PC-9 (cell line): Measurements from ENCODE around the gene PHF20. TPM values are rescaled to one million over a fixed set of nuclear protein-coding genes. Genes with fewer than 3 reads are reported as not detected.
"Not testable (repeated sequence)": the region's sequence is repeated elsewhere in the genome, so short reads cannot be mapped to it uniquely, and the experiment has no call there.

Experiments
- BruUV-seq: library from RNA; stranded (reverse); fragments of 400-500 nt; replicated peaks from 2 replicates; lab custom pipeline; 2021; lab: Mats Ljungman, UMichigan
- CTCF ChIA-PET: fragments of 300-600 bp; sonication (Branson Sonifier 250); formaldehyde crosslinking; loops from one replicate; lab custom pipeline; 2022; ENCODE audit warnings: antibody characterized with exemption; lab: Charles Lee
- POLR2A ChIA-PET: fragments of 300-600 bp; sonication (Branson Sonifier 250); formaldehyde crosslinking; loops from one replicate; lab custom pipeline; 2022; ENCODE audit warnings: antibody characterized with exemption; ENCODE audit not compliant: unreplicated experiment; lab: Charles Lee
- DNase-seq, 2 experiments: peaks; one replicate each; pipeline versions ENCODE4 v3.0.0 to v3.0.0-alpha.2; 2015 to 2022; ENCODE audit warnings: mixed read lengths in 1 of 2
- H2AFZ ChIP-seq: fragments of 200-600 bp; sonication (generic); 2 replicates; pipeline ENCODE4 v1.8.1; 2017; ENCODE audit warnings: antibody characterized with exemption
- H3F3A ChIP-seq: fragments of 200-600 bp; sonication (generic); 2 replicates; pipeline ENCODE4 v1.8.1; 2017; ENCODE audit warnings: antibody characterized with exemption, mild to moderate bottlenecking, low read depth; ENCODE audit not compliant: insufficient read depth
- H3K27ac ChIP-seq: fragments of 200-600 bp; sonication (generic); 2 replicates; pipeline ENCODE4 v1.6.1; 2016; ENCODE audit warnings: mixed run types
- H3K27me3 ChIP-seq: fragments of 200-600 bp; sonication (generic); 2 replicates; pipeline ENCODE4 v1.6.1; 2016; ENCODE audit warnings: low read depth, mixed run types; ENCODE audit not compliant: insufficient read depth
- H3K36me3 ChIP-seq: fragments of 200-600 bp; sonication (generic); 2 replicates; pipeline ENCODE4 v1.6.1; 2016; ENCODE audit warnings: low read depth, mixed run types
- H3K4me1 ChIP-seq: fragments of 200-600 bp; sonication (generic); replicated peaks from 2 replicates; pipeline ENCODE4 v1.6.1; 2016; ENCODE audit warnings: mixed run types; ENCODE audit not compliant: insufficient read depth
- H3K4me2 ChIP-seq: fragments of 200-600 bp; sonication (generic); 2 replicates; pipeline ENCODE4 v1.6.1; 2017; ENCODE audit warnings: mixed run types
- H3K4me3 ChIP-seq: fragments of 200-600 bp; sonication (generic); 2 replicates; pipeline ENCODE4 v1.6.1; 2016; ENCODE audit warnings: mixed run types
- H3K79me2 ChIP-seq: fragments of 200-600 bp; sonication (generic); 2 replicates; pipeline ENCODE4 v1.6.1; 2017; ENCODE audit warnings: low read depth, mixed run types
- H3K9me2 ChIP-seq: fragments of 200-600 bp; sonication (generic); 2 replicates; pipeline ENCODE4 v1.8.1; 2017; ENCODE audit warnings: mild to moderate bottlenecking; ENCODE audit not compliant: insufficient read depth
- H3K9me3 ChIP-seq: fragments of 200-600 bp; sonication (generic); 2 replicates; pipeline ENCODE4 v1.8.1; 2016; ENCODE audit warnings: low read depth; ENCODE audit not compliant: insufficient read depth
- H4K20me1 ChIP-seq: fragments of 200-600 bp; sonication (generic); 2 replicates; pipeline ENCODE4 v1.8.1; 2017; ENCODE audit not compliant: insufficient read depth
- EZH2 ChIP-seq: fragments of 200-600 bp; sonication (generic); IDR thresholded peaks from 2 replicates; pipeline ENCODE4 v1.8.0; 2017; ENCODE audit warnings: antibody characterized with exemption, low read depth
- intact Hi-C: fragments of 100-400 bp; cut with micrococcal nuclease; formaldehyde crosslinking; loops from one replicate; pipeline ENCODE4 v1.10.0; 2022; ENCODE audit not compliant: unreplicated experiment
- total RNA-seq: library from RNA; stranded (reverse); gene quantifications from 2 replicates; pipeline ENCODE4 v1.2.3, GENCODE V29; 2021
- TF ChIP-seq, protein P1 (sequence below): fragments of 200-600 bp; sonication (generic); conservative IDR thresholded peaks from 2 replicates; pipeline ENCODE4 v1.6.1; 2017; ENCODE audit warnings: mixed run types, antibody characterized with exemption, mild to moderate bottlenecking, moderate library complexity

Gene PHF20
- total RNA-seq, 1 experiment from 2014 or later, result 59.8 TPM

- BruUV-seq, result no TSS peak
- Histone ChIP-seq H3K27ac (no peak overlapping the region), H3K9me3 (no peaks in the 10 kb centered on the region), H4K20me1 (no peaks in the 10 kb centered on the region), H3K4me1 (no peaks in the 10 kb centered on the region), H3K79me2 (no peaks in the 10 kb centered on the region), H3F3A (no peaks in the 10 kb centered on the region), H2AFZ (no peak overlapping the region), H3K4me3 (no peak overlapping the region), H3K27me3 (no peaks in the 10 kb centered on the region), H3K36me3 (no peaks in the 10 kb centered on the region), H3K4me2 (no peak overlapping the region), H3K9me2 (no peaks in the 10 kb centered on the region)
- ChIA-PET CTCF (no interaction called here), POLR2A (no interaction called here)
- no peak for DNase-seq
- intact Hi-C loops, result no loop called here
- TF ChIP-seq, protein P1, sequence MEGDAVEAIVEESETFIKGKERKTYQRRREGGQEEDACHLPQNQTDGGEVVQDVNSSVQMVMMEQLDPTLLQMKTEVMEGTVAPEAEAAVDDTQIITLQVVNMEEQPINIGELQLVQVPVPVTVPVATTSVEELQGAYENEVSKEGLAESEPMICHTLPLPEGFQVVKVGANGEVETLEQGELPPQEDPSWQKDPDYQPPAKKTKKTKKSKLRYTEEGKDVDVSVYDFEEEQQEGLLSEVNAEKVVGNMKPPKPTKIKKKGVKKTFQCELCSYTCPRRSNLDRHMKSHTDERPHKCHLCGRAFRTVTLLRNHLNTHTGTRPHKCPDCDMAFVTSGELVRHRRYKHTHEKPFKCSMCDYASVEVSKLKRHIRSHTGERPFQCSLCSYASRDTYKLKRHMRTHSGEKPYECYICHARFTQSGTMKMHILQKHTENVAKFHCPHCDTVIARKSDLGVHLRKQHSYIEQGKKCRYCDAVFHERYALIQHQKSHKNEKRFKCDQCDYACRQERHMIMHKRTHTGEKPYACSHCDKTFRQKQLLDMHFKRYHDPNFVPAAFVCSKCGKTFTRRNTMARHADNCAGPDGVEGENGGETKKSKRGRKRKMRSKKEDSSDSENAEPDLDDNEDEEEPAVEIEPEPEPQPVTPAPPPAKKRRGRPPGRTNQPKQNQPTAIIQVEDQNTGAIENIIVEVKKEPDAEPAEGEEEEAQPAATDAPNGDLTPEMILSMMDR, result no peak
- TF ChIP-seq EZH2, result no peak
These were observed 83.0 kb downstream of the PHF20 start for GRCh38 chr20:35854713-35855348.

GRCh38 chr20:35855641-35856040, 83.8 kb downstream of the PHF20 start:
- H3K4me2 ChIP-seq, H4K20me1 ChIP-seq, H3F3A ChIP-seq, H3K9me3 ChIP-seq, H3K9me2 ChIP-seq, intact Hi-C loops, CTCF ChIA-PET, H2AFZ ChIP-seq, H3K27me3 ChIP-seq, H3K27ac ChIP-seq, BruUV-seq, H3K36me3 ChIP-seq, H3K79me2 ChIP-seq, H3K4me1 ChIP-seq, DNase-seq, H3K4me3 ChIP-seq: not testable (repeated sequence)
- POLR2A ChIA-PET, result interaction anchor here (0.5 kb wide), 1 partner anchor 57 kb away, joined by 5 read pairs; no protein-coding TSS in a partner anchor

DNA sequence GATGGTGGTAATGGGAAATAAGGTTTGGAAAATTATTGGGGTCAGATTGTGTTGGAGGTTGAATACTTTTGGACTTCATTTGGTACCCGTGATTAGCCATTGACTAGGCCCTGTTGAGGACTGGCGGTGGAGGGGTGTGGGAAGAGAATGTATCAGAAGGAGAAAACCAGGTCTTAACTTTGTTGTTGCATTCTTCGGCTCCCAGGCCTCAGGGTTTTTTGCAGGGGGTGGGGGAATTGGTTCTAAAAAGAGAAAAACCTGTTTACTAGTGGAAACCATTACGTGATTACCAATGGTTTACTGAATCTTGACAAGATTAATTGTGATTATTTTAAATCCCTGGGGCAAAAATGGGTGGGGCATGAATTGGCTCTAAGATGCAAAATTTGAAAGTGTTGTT, 85.1 kb downstream of the PHF20 start:
- H3K27ac ChIP-seq, result no peak overlapping the region
- TF ChIP-seq, protein P1, result no peak
- no peak for TF ChIP-seq EZH2
- no peak overlapping the region for H2AFZ ChIP-seq
- DNase-seq, result no peak
- no peak overlapping the region for H3K4me3 ChIP-seq
- no peaks in the 10 kb centered on the region for H3K79me2 ChIP-seq
- no peaks in the 10 kb centered on the region for H3F3A ChIP-seq
- no peak overlapping the region for H3K4me2 ChIP-seq
- intact Hi-C loops, result no loop called here
- H3K27me3 ChIP-seq, result no peaks in the 10 kb centered on the region
- ChIA-PET CTCF (interaction anchor here (0.6 kb wide), 3 partner anchors 97 to 1705 kb away, joined by 3 read pairs; no protein-coding TSS in a partner anchor), POLR2A (no interaction called here)
- H3K9me2 ChIP-seq, result no peaks in the 10 kb centered on the region
- no TSS peak for BruUV-seq
- no peaks in the 10 kb centered on the region for H3K36me3 ChIP-seq
- no peaks in the 10 kb centered on the region for H4K20me1 ChIP-seq
- H3K9me3 ChIP-seq, result no peaks in the 10 kb centered on the region
- H3K4me1 ChIP-seq, result no peaks in the 10 kb centered on the region
